ENCODE data around the gene CRIM1. TPM values are rescaled to one million over a fixed set of nuclear protein-coding genes. Genes with fewer than 3 reads are reported as not detected.

CRIM1 gene
- total RNA-seq, 2 donors from 2014 or later: 55.7 to 90.7 TPM

- H3K27me3 ChIP-seq: no peaks in the 10 kb centered on the region
- DNase-seq: no peak
- H3K9ac ChIP-seq (ENCODE audit: low read depth in 2 of 2, low read length in 2 of 2): no peak overlapping the region
- TF ChIP-seq, protein P1, sequence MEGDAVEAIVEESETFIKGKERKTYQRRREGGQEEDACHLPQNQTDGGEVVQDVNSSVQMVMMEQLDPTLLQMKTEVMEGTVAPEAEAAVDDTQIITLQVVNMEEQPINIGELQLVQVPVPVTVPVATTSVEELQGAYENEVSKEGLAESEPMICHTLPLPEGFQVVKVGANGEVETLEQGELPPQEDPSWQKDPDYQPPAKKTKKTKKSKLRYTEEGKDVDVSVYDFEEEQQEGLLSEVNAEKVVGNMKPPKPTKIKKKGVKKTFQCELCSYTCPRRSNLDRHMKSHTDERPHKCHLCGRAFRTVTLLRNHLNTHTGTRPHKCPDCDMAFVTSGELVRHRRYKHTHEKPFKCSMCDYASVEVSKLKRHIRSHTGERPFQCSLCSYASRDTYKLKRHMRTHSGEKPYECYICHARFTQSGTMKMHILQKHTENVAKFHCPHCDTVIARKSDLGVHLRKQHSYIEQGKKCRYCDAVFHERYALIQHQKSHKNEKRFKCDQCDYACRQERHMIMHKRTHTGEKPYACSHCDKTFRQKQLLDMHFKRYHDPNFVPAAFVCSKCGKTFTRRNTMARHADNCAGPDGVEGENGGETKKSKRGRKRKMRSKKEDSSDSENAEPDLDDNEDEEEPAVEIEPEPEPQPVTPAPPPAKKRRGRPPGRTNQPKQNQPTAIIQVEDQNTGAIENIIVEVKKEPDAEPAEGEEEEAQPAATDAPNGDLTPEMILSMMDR (IDR thresholded peaks at IDR 0.05): no peak
- H3K4me3 ChIP-seq: no peak overlapping the region
- peaks cover 20% of the 10 kb centered on the region for H3K36me3 ChIP-seq
- no peaks in the 10 kb centered on the region for H3K9me3 ChIP-seq
- intact Hi-C loops (cut with DNase I): no loop called here
- no peak overlapping the region for H3K27ac ChIP-seq
- no peaks in the 10 kb centered on the region for H3K4me1 ChIP-seq
These were observed 160.7 kb downstream of the CRIM1 start for GRCh38 chr2:36516136-36516870.

- DNase-seq: no peak
- Histone ChIP-seq H3K4me1 (no peaks in the 10 kb centered on the region), H3K9ac (ENCODE audit: low read depth in 2 of 2, low read length in 2 of 2) (no peak overlapping the region), H3K27me3 (no peaks in the 10 kb centered on the region), H3K27ac (no peak overlapping the region), H3K4me3 (no peak overlapping the region), H3K9me3 (no peaks in the 10 kb centered on the region), H3K36me3 (peaks cover 11% of the 10 kb centered on the region)
- intact Hi-C loops (cut with DNase I): no loop called here
- TF ChIP-seq, protein P1 (IDR thresholded peaks at IDR 0.05): no peak
These were observed 164.9 kb downstream of the CRIM1 start for GRCh38 chr2:36520431-36520830.

DNA sequence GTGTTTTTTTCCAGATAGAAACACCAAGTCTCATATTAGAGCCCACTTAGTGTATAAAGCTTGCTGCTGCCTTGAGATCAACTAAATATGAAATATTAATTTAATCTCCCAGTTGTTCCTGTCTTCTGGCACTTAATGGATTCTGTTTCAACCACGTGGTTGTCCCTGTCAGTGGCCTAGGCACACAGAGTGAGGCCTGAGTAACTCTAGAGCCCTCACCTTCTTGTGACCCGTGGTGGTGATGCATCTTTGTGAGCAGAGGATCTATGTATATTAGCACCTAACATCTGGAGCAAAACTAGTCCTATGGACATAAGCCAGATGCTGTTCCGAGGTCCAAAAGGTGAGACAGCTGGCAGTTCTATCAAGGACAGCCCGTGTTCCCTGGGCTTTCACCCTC is 167.6 kb downstream of the CRIM1 start:
- Histone ChIP-seq H3K27me3 (no peaks in the 10 kb centered on the region), H3K36me3 (peaks cover 3% of the 10 kb centered on the region), H3K27ac (no peak overlapping the region), H3K9me3 (no peaks in the 10 kb centered on the region), H3K4me3 (no peak overlapping the region), H3K9ac (ENCODE audit: low read depth in 2 of 2, low read length in 2 of 2) (no peak overlapping the region), H3K4me1 (no peaks in the 10 kb centered on the region)
- TF ChIP-seq, protein P1 (IDR thresholded peaks at IDR 0.05): no peak
- DNase-seq: no peak
- intact Hi-C loops (cut with DNase I): no loop called here

DNA sequence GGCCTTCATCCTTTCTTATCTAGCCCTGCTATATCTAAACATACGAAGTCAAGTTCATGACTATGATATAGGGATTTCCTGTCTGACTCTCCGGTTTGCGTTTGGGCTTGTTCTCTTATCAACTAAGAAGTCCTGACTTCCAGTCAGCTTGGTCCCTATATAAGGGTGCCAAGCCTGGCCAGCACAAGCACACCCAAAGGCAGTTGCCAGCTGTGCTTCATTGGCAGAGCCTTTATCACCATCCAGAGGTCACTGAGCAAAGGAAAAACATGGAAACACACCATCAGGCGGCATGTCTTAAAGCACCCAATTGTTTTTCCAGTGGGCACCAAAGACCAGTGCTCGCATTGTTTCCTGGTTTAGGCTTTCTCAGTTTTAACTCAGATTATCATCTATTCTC is 169.7 kb downstream of the CRIM1 start:
- Histone ChIP-seq H3K27me3 (no peaks in the 10 kb centered on the region), H3K27ac (no peak overlapping the region), H3K9me3 (no peaks in the 10 kb centered on the region), H3K9ac (ENCODE audit: low read depth in 2 of 2, low read length in 2 of 2) (no peak overlapping the region), H3K4me1 (no peaks in the 10 kb centered on the region), H3K4me3 (no peak overlapping the region), H3K36me3 (peaks cover 3% of the 10 kb centered on the region)
- DNase-seq: no peak
- TF ChIP-seq, protein P1 (IDR thresholded peaks at IDR 0.05): no peak
- intact Hi-C loops (cut with DNase I): no loop called here

DNA sequence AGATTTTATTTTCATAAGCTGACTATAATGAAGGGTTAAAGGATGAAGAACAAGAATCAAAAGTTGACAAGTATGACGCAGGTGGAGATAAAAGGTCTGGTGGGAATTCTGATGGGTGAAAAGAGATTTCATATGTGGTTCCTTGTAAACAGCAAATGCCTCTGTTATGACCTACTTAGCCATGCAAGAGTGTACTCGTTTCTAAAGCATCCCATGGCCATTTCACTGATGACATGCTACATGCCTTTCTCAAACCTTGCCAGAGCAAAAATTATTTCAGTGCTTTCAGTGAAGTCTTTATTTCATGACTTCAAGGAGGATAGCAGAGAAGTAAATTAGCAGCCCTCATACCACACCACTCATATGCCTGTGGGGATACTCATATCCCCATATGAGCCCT is 170.6 kb downstream of the CRIM1 start:
- TF ChIP-seq, protein P1 (IDR thresholded peaks at IDR 0.05): no peak
- peaks cover 3% of the 10 kb centered on the region for H3K36me3 ChIP-seq
- intact Hi-C loops (cut with DNase I): no loop called here
- DNase-seq: no peak
- no peak overlapping the region for H3K9ac ChIP-seq (ENCODE audit: low read depth in 2 of 2, low read length in 2 of 2)
- H3K27me3 ChIP-seq: no peaks in the 10 kb centered on the region
- no peak overlapping the region for H3K27ac ChIP-seq
- H3K4me1 ChIP-seq: no peaks in the 10 kb centered on the region
- H3K9me3 ChIP-seq: no peaks in the 10 kb centered on the region
- H3K4me3 ChIP-seq: no peak overlapping the region
